Trophoblast cell (in vitro differentiated cells and primary cell): ENCODE measurements around the gene FGD5.

Experiments
- DNase-seq, 2 donors: peaks; one replicate each; pipeline ENCODE4 v3.0.0-alpha.2; 2016
- H2AFZ ChIP-seq: 2 replicates; pipeline ENCODE4 v1.6.1; 2013; ENCODE audit warnings: low read length, moderate library complexity, mild to moderate bottlenecking; ENCODE audit not compliant: insufficient read depth, poor library complexity
- H2AK5ac ChIP-seq: 2 replicates; pipeline ENCODE4 v1.6.1; 2013; ENCODE audit warnings: mild to moderate bottlenecking, low read length
- H2BK120ac ChIP-seq: 2 replicates; pipeline ENCODE4 v1.6.1; 2013; ENCODE audit warnings: low read length, mild to moderate bottlenecking, moderate library complexity; ENCODE audit not compliant: insufficient read depth, poor library complexity
- H2BK12ac ChIP-seq: 2 replicates; pipeline ENCODE4 v1.6.1; 2013; ENCODE audit warnings: mild to moderate bottlenecking, low read length, moderate library complexity
- H2BK5ac ChIP-seq: 2 replicates; pipeline ENCODE4 v1.6.1; 2013; ENCODE audit warnings: low read length, low read depth, moderate library complexity, mild to moderate bottlenecking; ENCODE audit not compliant: poor library complexity
- H3K14ac ChIP-seq: 2 replicates; pipeline ENCODE4 v1.6.1; 2013; ENCODE audit warnings: mild to moderate bottlenecking, low read length
- H3K18ac ChIP-seq: 2 replicates; pipeline ENCODE4 v1.6.1; 2013; ENCODE audit warnings: mild to moderate bottlenecking, low read length
- H3K23ac ChIP-seq: 2 replicates; pipeline ENCODE4 v1.6.1; 2013; ENCODE audit warnings: low read length
- H3K27ac ChIP-seq: 2 replicates; pipeline ENCODE4 v1.5.1; 2013; ENCODE audit warnings: low read depth, mild to moderate bottlenecking, inconsistent platforms, low read length, moderate library complexity
- H3K27me3 ChIP-seq: 2 replicates; pipeline ENCODE4 v1.6.1; 2013; ENCODE audit warnings: inconsistent platforms, mild to moderate bottlenecking, low read length, moderate library complexity; ENCODE audit not compliant: insufficient read depth
- H3K36me3 ChIP-seq, 2 experiments: 1 replicate in 1 of 2; 2 replicates in 1 of 2; pipeline ENCODE4 v1.6.1; 2013; ENCODE audit warnings: low read length in 2 of 2, mild to moderate bottlenecking in 2 of 2, moderate library complexity in 1 of 2; ENCODE audit not compliant: insufficient read depth in 2 of 2, control insufficient read depth in 1 of 2
- H3K4ac ChIP-seq: 2 replicates; pipeline ENCODE4 v1.6.1; 2013; ENCODE audit warnings: low read depth, mild to moderate bottlenecking, low read length, moderate library complexity
- H3K4me1 ChIP-seq, 2 experiments: 1 replicate in 1 of 2; 2 replicates in 1 of 2; pipeline ENCODE4 v1.6.1; 2013; ENCODE audit warnings: low read length in 2 of 2, mild to moderate bottlenecking in 2 of 2, moderate library complexity in 1 of 2; ENCODE audit not compliant: insufficient read depth in 2 of 2, control insufficient read depth in 1 of 2
- H3K4me2 ChIP-seq: 2 replicates; pipeline ENCODE4 v1.6.1; 2013; ENCODE audit warnings: inconsistent platforms, mild to moderate bottlenecking, low read length, moderate library complexity
- H3K4me3 ChIP-seq: 2 replicates; pipeline ENCODE4 v1.5.1; 2013; ENCODE audit warnings: mild to moderate bottlenecking, low read depth, low read length, inconsistent platforms
- H3K79me1 ChIP-seq: one replicate; pipeline ENCODE4 v1.6.1; 2013; ENCODE audit warnings: low read length
- H3K79me2 ChIP-seq: 2 replicates; pipeline ENCODE4 v1.6.1; 2013; ENCODE audit warnings: low read length, mild to moderate bottlenecking; ENCODE audit not compliant: control insufficient read depth, insufficient read depth, poor library complexity
- H3K9ac ChIP-seq: 2 replicates; pipeline ENCODE4 v1.6.1; 2013; ENCODE audit warnings: mild to moderate bottlenecking, low read length
- H3K9me3 ChIP-seq: 2 replicates; pipeline ENCODE4 v1.6.1; 2013; ENCODE audit warnings: low read depth, mild to moderate bottlenecking, control low read depth, inconsistent platforms, low read length; ENCODE audit not compliant: insufficient read depth
- H4K12ac ChIP-seq: 2 replicates; pipeline ENCODE4 v1.6.1; 2013; ENCODE audit warnings: low read depth, mild to moderate bottlenecking, low read length, moderate library complexity
- H4K8ac ChIP-seq: 2 replicates; pipeline ENCODE4 v1.6.1; 2013; ENCODE audit warnings: low read depth, mild to moderate bottlenecking, low read length, moderate library complexity
- H4K91ac ChIP-seq: one replicate; pipeline ENCODE4 v1.6.1; 2013; ENCODE audit warnings: low read depth, mild to moderate bottlenecking, low read length, moderate library complexity
- WGBS: extraction: QIAGEN DNeasy Blood & Tissue Kit; methylation state at CpG from one replicate; pipeline ENCODE4 v1.1.7; 2013; ENCODE audit warnings: missing lambda C conversion rate; ENCODE audit not compliant: insufficient read length, insufficient coverage; ENCODE audit errors: extremely low coverage; 5-methylcytosine and 5-hydroxymethylcytosine counted together

Gene FGD5

DNA sequence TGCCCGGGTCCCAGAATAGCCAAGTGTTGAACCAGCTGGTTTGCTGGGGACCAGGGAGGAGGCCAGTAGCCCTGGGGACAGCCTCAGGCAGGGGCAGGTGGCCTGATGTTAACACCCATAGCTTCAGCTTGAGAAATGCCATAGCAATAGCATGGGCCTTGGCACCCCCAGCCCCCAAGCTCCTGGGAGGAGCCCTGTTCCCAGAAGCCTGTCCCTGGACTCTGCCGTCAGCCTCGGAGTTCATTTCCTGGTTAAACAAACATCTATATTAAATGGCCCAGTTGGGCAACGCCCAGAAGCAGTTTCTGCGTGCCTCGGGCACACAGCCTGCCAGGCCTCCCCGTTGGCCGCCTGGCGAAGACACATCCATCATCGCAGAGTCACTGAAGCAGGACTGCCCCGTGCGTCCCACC is 58.2 kb downstream of the FGD5 start:
- no peak overlapping the region for H2AFZ ChIP-seq
- H3K23ac ChIP-seq = no peak overlapping the region
- H4K8ac ChIP-seq = no peak overlapping the region
- peaks cover 0 to 2% of the 10 kb centered on the region in 2 experiments for H3K4me1 ChIP-seq
- no CpG with 5 or more reads among the region's 12 CpGs for WGBS
- H3K27me3 ChIP-seq = no peaks in the 10 kb centered on the region
- H3K36me3 ChIP-seq = peaks cover 0 to 2% of the 10 kb centered on the region in 2 experiments
- no peak overlapping the region for H3K4me2 ChIP-seq
- H4K12ac ChIP-seq = no peak overlapping the region
- no peak overlapping the region for H3K27ac ChIP-seq
- no peaks in the 10 kb centered on the region for H3K79me2 ChIP-seq
- no peak overlapping the region for H3K18ac ChIP-seq
- H2BK12ac ChIP-seq = no peak overlapping the region
- no peak for DNase-seq
- H3K4ac ChIP-seq = no peak overlapping the region
- no peak overlapping the region for H2BK120ac ChIP-seq
- no peak overlapping the region for H2BK5ac ChIP-seq
- no peak overlapping the region for H3K14ac ChIP-seq
- H3K9ac ChIP-seq = no peak overlapping the region
- no peaks in the 10 kb centered on the region for H3K79me1 ChIP-seq
- no peak overlapping the region for H4K91ac ChIP-seq
- H2AK5ac ChIP-seq = no peak overlapping the region
- H3K4me3 ChIP-seq = no peak overlapping the region
- H3K9me3 ChIP-seq = no peaks in the 10 kb centered on the region

DNA sequence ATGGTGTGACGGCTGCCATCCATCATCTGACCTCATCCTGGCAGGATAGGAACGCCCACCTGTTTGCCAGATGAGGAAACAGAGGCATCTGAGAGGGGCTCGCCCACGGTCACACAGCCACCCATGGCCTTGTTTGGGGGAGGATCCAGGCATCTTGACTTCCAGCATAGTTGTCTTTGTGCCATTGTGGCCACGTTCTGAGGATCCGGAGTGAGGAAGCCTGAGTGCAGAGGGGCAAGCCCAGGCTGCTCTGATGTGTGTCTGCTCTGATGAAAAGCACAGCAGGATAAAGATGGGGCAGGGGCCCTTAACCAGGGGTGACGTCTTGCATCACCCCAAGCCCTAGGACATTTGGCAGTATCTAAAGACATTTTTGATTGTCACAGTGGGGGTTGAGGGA is 58.7 kb downstream of the FGD5 start:
- Histone ChIP-seq H3K4ac (no peak overlapping the region), H3K36me3 (peaks cover 0 to 2% of the 10 kb centered on the region in 2 experiments), H3K14ac (no peak overlapping the region), H3K4me2 (no peak overlapping the region), H4K91ac (no peak overlapping the region), H4K12ac (no peak overlapping the region), H3K79me2 (no peaks in the 10 kb centered on the region), H3K27ac (no peak overlapping the region), H3K4me3 (no peak overlapping the region), H3K4me1 (peaks cover 0 to 2% of the 10 kb centered on the region in 2 experiments), H2BK12ac (no peak overlapping the region), H2BK120ac (no peak overlapping the region), H2AK5ac (no peak overlapping the region), H3K27me3 (no peaks in the 10 kb centered on the region), H3K18ac (no peak overlapping the region), H3K9ac (no peak overlapping the region), H3K9me3 (no peaks in the 10 kb centered on the region), H3K23ac (no peak overlapping the region), H4K8ac (no peak overlapping the region), H3K79me1 (no peaks in the 10 kb centered on the region), H2AFZ (no peak overlapping the region), H2BK5ac (no peak overlapping the region)
- WGBS = no CpG with 5 or more reads among the region's 7 CpGs
- DNase-seq = no peak

GRCh38 chr3:14879211-14879874 is 60.6 kb downstream of the FGD5 start:
- Histone ChIP-seq H3K27me3 (no peaks in the 10 kb centered on the region), H4K91ac (no peak overlapping the region), H4K8ac (no peak overlapping the region), H3K79me1 (peaks cover 2% of the 10 kb centered on the region), H3K79me2 (no peaks in the 10 kb centered on the region), H3K4me3 (no peak overlapping the region), H2AK5ac (no peak overlapping the region), H4K12ac (no peak overlapping the region), H3K4ac (no peak overlapping the region), H3K36me3 (peaks cover 0 to 2% of the 10 kb centered on the region in 2 experiments), H3K23ac (no peak overlapping the region), H2AFZ (no peak overlapping the region), H3K14ac (no peak overlapping the region), H2BK120ac (no peak overlapping the region), H2BK5ac (no peak overlapping the region), H3K4me1 (peaks cover 3 to 9% of the 10 kb centered on the region in 2 experiments), H2BK12ac (no peak overlapping the region), H3K27ac (no peak overlapping the region), H3K4me2 (no peak overlapping the region), H3K18ac (no peak overlapping the region), H3K9ac (no peak overlapping the region), H3K9me3 (no peaks in the 10 kb centered on the region)
- no peak for DNase-seq
- no CpG with 5 or more reads among the region's 12 CpGs for WGBS

GRCh38 chr3:14880447-14881106 is 61.8 kb downstream of the FGD5 start:
- Histone ChIP-seq H3K9ac (no peak overlapping the region), H4K91ac (no peak overlapping the region), H3K36me3 (peaks cover 0 to 2% of the 10 kb centered on the region in 2 experiments), H3K4me1 (peaks cover 5 to 15% of the 10 kb centered on the region in 2 experiments), H2AFZ (no peak overlapping the region), H2BK120ac (no peak overlapping the region), H4K12ac (no peak overlapping the region), H3K14ac (no peak overlapping the region), H2AK5ac (no peak overlapping the region), H3K23ac (no peak overlapping the region), H3K4ac (no peak overlapping the region), H3K27ac (no peak overlapping the region), H3K18ac (no peak overlapping the region), H2BK12ac (no peak overlapping the region), H3K4me3 (no peak overlapping the region), H4K8ac (no peak overlapping the region), H3K79me2 (no peaks in the 10 kb centered on the region), H3K79me1 (peaks cover 4% of the 10 kb centered on the region), H2BK5ac (no peak overlapping the region), H3K27me3 (no peaks in the 10 kb centered on the region), H3K4me2 (no peak overlapping the region), H3K9me3 (no peaks in the 10 kb centered on the region)
- DNase-seq = no peak
- WGBS = no CpG with 5 or more reads among the region's 10 CpGs
